Measurements from ENCODE around the gene CCDC6.

DNA sequence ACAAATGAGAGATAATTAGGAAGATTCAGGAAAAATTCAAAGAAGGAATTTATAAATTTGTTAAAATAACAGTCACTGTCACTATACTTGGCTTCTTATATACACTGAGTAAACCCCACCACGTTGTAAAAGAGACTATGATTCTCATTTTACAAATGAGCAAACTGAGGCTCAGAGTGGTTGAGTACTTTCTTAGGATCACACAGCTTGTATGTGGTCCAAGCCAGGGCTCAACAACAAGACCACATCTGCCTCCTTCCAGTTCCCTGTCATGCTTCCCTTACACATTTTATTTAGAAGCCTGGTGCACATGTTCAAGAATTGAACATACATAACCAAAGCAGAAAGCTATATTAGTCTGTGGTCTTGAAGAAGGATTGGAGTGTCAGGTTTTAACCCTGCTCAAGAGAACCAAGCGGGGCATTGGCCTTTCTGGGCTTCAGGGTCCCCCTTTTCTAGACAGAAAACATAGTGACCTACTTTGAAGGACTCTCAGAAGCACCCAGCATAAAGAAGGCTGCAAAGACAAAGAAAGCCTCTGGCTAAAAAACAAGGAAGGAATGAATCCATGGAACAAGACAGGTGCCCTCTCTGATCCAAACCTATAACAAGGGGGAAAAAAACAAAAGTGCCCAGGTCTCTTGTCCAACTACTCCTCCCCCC is 153.9 kb downstream of the CCDC6 start:
- TF ChIP-seq, protein P1, sequence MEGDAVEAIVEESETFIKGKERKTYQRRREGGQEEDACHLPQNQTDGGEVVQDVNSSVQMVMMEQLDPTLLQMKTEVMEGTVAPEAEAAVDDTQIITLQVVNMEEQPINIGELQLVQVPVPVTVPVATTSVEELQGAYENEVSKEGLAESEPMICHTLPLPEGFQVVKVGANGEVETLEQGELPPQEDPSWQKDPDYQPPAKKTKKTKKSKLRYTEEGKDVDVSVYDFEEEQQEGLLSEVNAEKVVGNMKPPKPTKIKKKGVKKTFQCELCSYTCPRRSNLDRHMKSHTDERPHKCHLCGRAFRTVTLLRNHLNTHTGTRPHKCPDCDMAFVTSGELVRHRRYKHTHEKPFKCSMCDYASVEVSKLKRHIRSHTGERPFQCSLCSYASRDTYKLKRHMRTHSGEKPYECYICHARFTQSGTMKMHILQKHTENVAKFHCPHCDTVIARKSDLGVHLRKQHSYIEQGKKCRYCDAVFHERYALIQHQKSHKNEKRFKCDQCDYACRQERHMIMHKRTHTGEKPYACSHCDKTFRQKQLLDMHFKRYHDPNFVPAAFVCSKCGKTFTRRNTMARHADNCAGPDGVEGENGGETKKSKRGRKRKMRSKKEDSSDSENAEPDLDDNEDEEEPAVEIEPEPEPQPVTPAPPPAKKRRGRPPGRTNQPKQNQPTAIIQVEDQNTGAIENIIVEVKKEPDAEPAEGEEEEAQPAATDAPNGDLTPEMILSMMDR (IDR thresholded peaks at IDR 0.05) = no peak
- TF ChIP-seq POLR2A (IDR thresholded peaks at IDR 0.05) = no peak
